IMR-90 (cell line): ENCODE results near the gene STOML1. TPM values are rescaled to one million over a fixed set of nuclear protein-coding genes. Genes with fewer than 3 reads are reported as not detected.

Source experiments
- ATAC-seq: fragments of 200-7000 bp; cut with Tn5 transposase; 2 replicates; pipeline ENCODE4 v1.9.1; 2020; ENCODE audit warnings: low read depth, mild to moderate bottlenecking, moderate library complexity
- BruUV-seq: library from RNA; stranded (reverse); fragments of 400-500 nt; replicated peaks from 2 replicates; lab custom pipeline; 2021; lab: Mats Ljungman, UMichigan
- CTCF ChIA-PET: fragments of 300-600 bp; formaldehyde crosslinking; extraction: SDS; loops from one replicate; lab custom pipeline; 2021; ENCODE audit warnings: antibody characterized with exemption; lab: Yijun Ruan, JAX
- POLR2A ChIA-PET: fragments of 300-600 bp; sonication (Branson Sonifier 250); formaldehyde crosslinking; loops from one replicate; lab custom pipeline; 2022; ENCODE audit warnings: antibody characterized with exemption; ENCODE audit not compliant: unreplicated experiment; lab: Charles Lee
- DNase-seq: peaks from one replicate; pipeline ENCODE4 v3.0.0; 2013
- H2AFZ ChIP-seq: replicated peaks from 2 replicates; pipeline ENCODE3; 2013; ENCODE audit warnings: low read length, mild to moderate bottlenecking; ENCODE audit not compliant: poor library complexity
- H2AK5ac ChIP-seq: 2 replicates; pipeline ENCODE4 v1.6.1; 2013; ENCODE audit warnings: low read depth, low read length, inconsistent platforms
- H2AK9ac ChIP-seq: replicated peaks from 2 replicates; pipeline ENCODE3; 2013; ENCODE audit warnings: mild to moderate bottlenecking, low read depth, low read length, moderate library complexity; ENCODE audit not compliant: poor library complexity
- H2BK120ac ChIP-seq: 2 replicates; pipeline ENCODE4 v1.6.1; 2013; ENCODE audit warnings: low read depth, low read length, inconsistent platforms
- H2BK15ac ChIP-seq: 3 replicates; pipeline ENCODE4 v1.6.1; 2013; ENCODE audit warnings: low read depth, low read length, inconsistent platforms
- H2BK20ac ChIP-seq: 2 replicates; pipeline ENCODE4 v1.6.1; 2013; ENCODE audit warnings: low read depth, mild to moderate bottlenecking, inconsistent platforms, low read length, moderate library complexity
- H2BK5ac ChIP-seq: 2 replicates; pipeline ENCODE4 v1.6.1; 2013; ENCODE audit warnings: mild to moderate bottlenecking, low read depth, low read length, inconsistent platforms; ENCODE audit not compliant: poor library complexity, severe bottlenecking
- H3K14ac ChIP-seq: replicated peaks from 2 replicates; pipeline ENCODE4 v1.6.1; 2013; ENCODE audit warnings: low read depth, low read length, inconsistent platforms
- H3K18ac ChIP-seq: 2 replicates; pipeline ENCODE4 v1.6.1; 2013; ENCODE audit warnings: low read depth, low read length, control low read depth
- H3K23ac ChIP-seq: 2 replicates; pipeline ENCODE4 v1.6.1; 2013; ENCODE audit warnings: low read depth, low read length, inconsistent platforms
- H3K27ac ChIP-seq: 2 replicates; pipeline ENCODE4 v1.5.1; 2013; ENCODE audit warnings: mild to moderate bottlenecking, control low read depth, low read length; ENCODE audit not compliant: insufficient read depth
- H3K27me3 ChIP-seq: 2 replicates; pipeline ENCODE4 v1.6.1; 2013; ENCODE audit warnings: low read length; ENCODE audit not compliant: control insufficient read depth, insufficient read depth
- H3K36me3 ChIP-seq: 2 replicates; pipeline ENCODE4 v1.6.1; 2013; ENCODE audit warnings: low read length, mixed read lengths; ENCODE audit not compliant: control insufficient read depth, insufficient read depth
- H3K4ac ChIP-seq: 2 replicates; pipeline ENCODE4 v1.6.1; 2013; ENCODE audit warnings: low read depth, low read length, inconsistent platforms
- H3K4me1 ChIP-seq: 2 replicates; pipeline ENCODE4 v1.6.1; 2013; ENCODE audit warnings: low read length, mixed read lengths; ENCODE audit not compliant: control insufficient read depth, insufficient read depth
- H3K4me2 ChIP-seq: 2 replicates; pipeline ENCODE4 v1.6.1; 2013; ENCODE audit warnings: low read depth, mild to moderate bottlenecking, control low read depth, low read length, moderate library complexity
- H3K4me3 ChIP-seq: 2 replicates; pipeline ENCODE4 v1.5.1; 2013; ENCODE audit warnings: low read depth, mild to moderate bottlenecking, control low read depth, low read length, moderate library complexity; ENCODE audit not compliant: insufficient read depth
- H3K56ac ChIP-seq: 2 replicates; pipeline ENCODE4 v1.6.1; 2013; ENCODE audit warnings: low read length, inconsistent platforms; ENCODE audit not compliant: insufficient read depth; ENCODE audit errors: extremely low read depth
- H3K79me1 ChIP-seq, 2 experiments: 2 replicates each; pipeline ENCODE4 v1.6.1; 2013; ENCODE audit warnings: low read length in 2 of 2, inconsistent platforms in 1 of 2, low read depth in 1 of 2
- H3K9ac ChIP-seq: 2 replicates; pipeline ENCODE4 v1.6.1; 2013; ENCODE audit warnings: low read depth, low read length, control low read depth
- H3K9me1 ChIP-seq: 2 replicates; pipeline ENCODE4 v1.6.1; 2013; ENCODE audit warnings: low read length, inconsistent platforms; ENCODE audit not compliant: insufficient read depth
- H3K9me3 ChIP-seq: 2 replicates; pipeline ENCODE4 v1.6.1; 2013; ENCODE audit warnings: low read length; ENCODE audit not compliant: control insufficient read depth, insufficient read depth
- H4K20me1 ChIP-seq: 2 replicates; pipeline ENCODE4 v1.6.1; 2013; ENCODE audit warnings: low read length, inconsistent platforms; ENCODE audit not compliant: insufficient read depth
- H4K5ac ChIP-seq: 2 replicates; pipeline ENCODE4 v1.6.1; 2013; ENCODE audit warnings: mild to moderate bottlenecking, low read depth, low read length, control low read depth
- H4K8ac ChIP-seq, 2 experiments: 2 replicates each; pipeline ENCODE4 v1.6.1; 2013; ENCODE audit warnings: low read depth in 2 of 2, low read length in 2 of 2, control low read depth in 1 of 2, inconsistent platforms in 1 of 2
- H4K91ac ChIP-seq: 2 replicates; pipeline ENCODE4 v1.6.1; 2013; ENCODE audit warnings: low read depth, low read length, inconsistent platforms; ENCODE audit not compliant: insufficient read depth
- MXI1 ChIP-seq: IDR thresholded peaks from 2 replicates; pipeline ENCODE4 v1.6.1; 2012; ENCODE audit warnings: low read depth, mild to moderate bottlenecking, low read length, moderate library complexity, borderline replicate concordance
- NFE2L2 ChIP-seq: fragments of 150-350 bp; IDR thresholded peaks from 2 replicates; pipeline ENCODE4 v1.6.1; 2016; ENCODE audit warnings: low read depth, mild to moderate bottlenecking, low read length
- WGBS, 2 experiments: methylation state at CpG; one replicate each; pipeline versions ENCODE4 v1.1.5 to v1.1.7; 2013; ENCODE audit warnings: missing lambda C conversion rate in 2 of 2; ENCODE audit not compliant: insufficient read length in 1 of 2; ENCODE audit errors: extremely low coverage in 2 of 2; 5-methylcytosine and 5-hydroxymethylcytosine counted together
- dilution Hi-C: fragments of 300-500 bp; cut with HindIII; formaldehyde crosslinking; loops from one replicate; pipeline ENCODE4 v1.14.3; 2018; ENCODE audit warnings: low sequenced_read_pairs; ENCODE audit not compliant: unreplicated experiment
- in situ Hi-C: fragments of 300-500 bp; cut with MboI; formaldehyde crosslinking; loops from 3 replicates; pipeline ENCODE4 v1.14.3; 2019; ENCODE audit warnings: low sequenced_read_pairs, inconsistent platforms, mixed read lengths
- intact Hi-C: fragments of 100-400 bp; cut with micrococcal nuclease; formaldehyde crosslinking; loops from 2 replicates; pipeline ENCODE4 v1.10.0; 2022
- polyA plus RNA-seq, 3 experiments: library from polyadenylated mRNA; depleted of rRNA; stranded (reverse); fragments of >200 nt; gene quantifications; 2 replicates each; pipeline ENCODE4 v1.2.3, GENCODE V29; 2012; ENCODE audit warnings: low replicate concordance in 1 of 3
- total RNA-seq: library from RNA; depleted of rRNA; stranded (reverse); fragments of >200 nt; gene quantifications from 2 replicates; pipeline ENCODE4 v1.2.3, GENCODE V29; 2012
- TF ChIP-seq, protein P1 (sequence below): conservative IDR thresholded peaks from 2 replicates; pipeline ENCODE4 v1.5.1; 2012; ENCODE audit warnings: mild to moderate bottlenecking, low read depth, low read length, improper control_type of control experiment

The STOML1 gene
- total and polyA plus RNA-seq, 2 of the 4 experiments (the other 2 are of a cell fraction): 11.8 to 21.2 TPM

DNA sequence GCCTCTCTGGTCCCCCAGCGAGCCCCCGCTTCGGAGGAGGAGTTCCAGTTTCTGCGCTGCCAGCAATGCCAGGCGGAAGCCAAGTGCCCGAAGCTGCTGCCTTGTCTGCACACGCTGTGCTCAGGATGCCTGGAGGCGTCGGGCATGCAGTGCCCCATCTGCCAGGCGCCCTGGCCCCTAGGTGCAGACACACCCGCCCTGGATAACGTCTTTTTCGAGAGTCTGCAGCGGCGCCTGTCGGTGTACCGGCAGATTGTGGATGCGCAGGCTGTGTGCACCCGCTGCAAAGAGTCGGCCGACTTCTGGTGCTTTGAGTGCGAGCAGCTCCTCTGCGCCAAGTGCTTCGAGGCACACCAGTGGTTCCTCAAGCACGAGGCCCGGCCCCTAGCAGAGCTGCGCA lies 5.9 kb upstream of the STOML1 start:
- DNase-seq (no peak), ATAC-seq (no peak)
- Histone ChIP-seq H3K4me3 (no peak overlapping the region), H3K79me1 (peaks cover 19 to 79% of the 10 kb centered on the region in 2 experiments), H2BK15ac (no peak overlapping the region), H3K9ac (no peak overlapping the region), H3K4me2 (no peak overlapping the region), H3K4ac (no peak overlapping the region), H3K9me1 (peaks cover 6% of the 10 kb centered on the region; the same call in 1 of the 2 replicates), H3K27ac (no peak overlapping the region), H2BK20ac (no peak overlapping the region), H4K20me1 (peaks cover 11% of the 10 kb centered on the region; the same call in 1 of the 2 replicates), H2AFZ (no peak overlapping the region), H4K91ac (no peak overlapping the region), H2BK120ac (no peak overlapping the region), H3K36me3 (peaks cover 13% of the 10 kb centered on the region), H3K4me1 (peaks cover 3% of the 10 kb centered on the region), H3K18ac (no peak overlapping the region), H2AK9ac (no peak overlapping the region), H4K8ac (no peak overlapping the region), H4K5ac (no peak overlapping the region), H2BK5ac (no peak overlapping the region), H3K56ac (no peak overlapping the region), H3K27me3 (no peaks in the 10 kb centered on the region), H3K14ac (no peak overlapping the region), H3K23ac (no peak overlapping the region), H3K9me3 (no peaks in the 10 kb centered on the region), H2AK5ac (no peak overlapping the region)
- no TSS peak for BruUV-seq
- ChIA-PET POLR2A (no interaction called here), CTCF (interaction anchor here (1.0 kb wide), 1 partner anchor 39 kb away, joined by 3 read pairs; no protein-coding TSS in a partner anchor)
- WGBS, 2 experiments: 95% methylated on average over 21 of the region's 27 CpGs; no CpG with 5 or more reads in 1 of the 2 experiments
- dilution Hi-C loops (no loop called here), intact Hi-C loops (no loop called here), in situ Hi-C loops (no loop called here)
- TF ChIP-seq MXI1: no peak
- TF ChIP-seq, protein P1, sequence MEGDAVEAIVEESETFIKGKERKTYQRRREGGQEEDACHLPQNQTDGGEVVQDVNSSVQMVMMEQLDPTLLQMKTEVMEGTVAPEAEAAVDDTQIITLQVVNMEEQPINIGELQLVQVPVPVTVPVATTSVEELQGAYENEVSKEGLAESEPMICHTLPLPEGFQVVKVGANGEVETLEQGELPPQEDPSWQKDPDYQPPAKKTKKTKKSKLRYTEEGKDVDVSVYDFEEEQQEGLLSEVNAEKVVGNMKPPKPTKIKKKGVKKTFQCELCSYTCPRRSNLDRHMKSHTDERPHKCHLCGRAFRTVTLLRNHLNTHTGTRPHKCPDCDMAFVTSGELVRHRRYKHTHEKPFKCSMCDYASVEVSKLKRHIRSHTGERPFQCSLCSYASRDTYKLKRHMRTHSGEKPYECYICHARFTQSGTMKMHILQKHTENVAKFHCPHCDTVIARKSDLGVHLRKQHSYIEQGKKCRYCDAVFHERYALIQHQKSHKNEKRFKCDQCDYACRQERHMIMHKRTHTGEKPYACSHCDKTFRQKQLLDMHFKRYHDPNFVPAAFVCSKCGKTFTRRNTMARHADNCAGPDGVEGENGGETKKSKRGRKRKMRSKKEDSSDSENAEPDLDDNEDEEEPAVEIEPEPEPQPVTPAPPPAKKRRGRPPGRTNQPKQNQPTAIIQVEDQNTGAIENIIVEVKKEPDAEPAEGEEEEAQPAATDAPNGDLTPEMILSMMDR: no peak
- no peak for TF ChIP-seq NFE2L2
